HL-60/S4 treated with phorbol 12-myristate 13-acetate at 8.2 ng/mL for 4 days and 3 days (cell line): ENCODE results near the gene RNU1-1.
"Not testable (repeated sequence)": the region's sequence is repeated elsewhere in the genome, so short reads cannot be mapped to it uniquely, and the experiment has no call there.

Experiments used
- in situ Hi-C: fragments of 300-500 bp; cut with MboI; formaldehyde crosslinking; loops from 2 replicates; pipeline ENCODE4 v1.15.0; 2022; ENCODE audit warnings: low sequenced_read_pairs

The RNU1-1 gene

DNA sequence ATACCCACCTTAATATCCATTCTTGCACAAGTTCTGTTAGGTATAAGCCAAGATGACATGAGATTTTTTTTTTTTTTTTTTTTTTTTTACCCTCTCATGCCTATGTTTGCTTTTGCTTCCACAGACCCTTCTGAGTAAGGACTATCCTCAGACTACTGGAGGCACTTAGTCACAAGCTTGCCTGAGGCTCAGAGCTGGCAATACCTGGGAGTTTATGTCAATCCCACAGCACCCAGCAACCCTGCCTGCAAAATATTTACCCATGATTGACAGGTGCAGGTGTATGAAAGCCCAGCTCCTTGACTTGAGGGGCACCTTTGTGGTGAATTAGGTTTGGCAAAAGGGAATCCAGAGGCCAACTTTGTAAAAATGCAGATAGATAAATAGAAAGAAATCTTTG is 11.7 kb upstream of the RNU1-1 start:
- in situ Hi-C loops: not testable (repeated sequence)

GRCh38 chr1:16521679-16522078 is 7.6 kb upstream of the RNU1-1 start:
- in situ Hi-C loops: not testable (repeated sequence)

DNA sequence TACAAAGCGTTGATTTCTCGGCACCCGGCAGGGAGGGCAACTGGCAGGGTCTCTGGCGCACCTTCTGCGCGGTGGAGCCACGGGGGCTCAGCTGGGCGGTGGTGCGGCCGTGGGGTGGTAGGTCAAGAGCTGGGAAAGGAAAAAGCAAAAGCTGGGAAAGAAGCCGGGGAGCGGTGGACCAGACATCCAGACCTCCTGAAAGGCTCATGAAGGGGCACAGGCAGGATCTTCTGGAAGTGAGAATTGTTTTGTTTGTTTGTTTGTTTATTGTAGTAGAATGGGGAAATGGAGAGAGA is 7.2 kb upstream of the RNU1-1 start:
- in situ Hi-C loops: no loop called here

DNA sequence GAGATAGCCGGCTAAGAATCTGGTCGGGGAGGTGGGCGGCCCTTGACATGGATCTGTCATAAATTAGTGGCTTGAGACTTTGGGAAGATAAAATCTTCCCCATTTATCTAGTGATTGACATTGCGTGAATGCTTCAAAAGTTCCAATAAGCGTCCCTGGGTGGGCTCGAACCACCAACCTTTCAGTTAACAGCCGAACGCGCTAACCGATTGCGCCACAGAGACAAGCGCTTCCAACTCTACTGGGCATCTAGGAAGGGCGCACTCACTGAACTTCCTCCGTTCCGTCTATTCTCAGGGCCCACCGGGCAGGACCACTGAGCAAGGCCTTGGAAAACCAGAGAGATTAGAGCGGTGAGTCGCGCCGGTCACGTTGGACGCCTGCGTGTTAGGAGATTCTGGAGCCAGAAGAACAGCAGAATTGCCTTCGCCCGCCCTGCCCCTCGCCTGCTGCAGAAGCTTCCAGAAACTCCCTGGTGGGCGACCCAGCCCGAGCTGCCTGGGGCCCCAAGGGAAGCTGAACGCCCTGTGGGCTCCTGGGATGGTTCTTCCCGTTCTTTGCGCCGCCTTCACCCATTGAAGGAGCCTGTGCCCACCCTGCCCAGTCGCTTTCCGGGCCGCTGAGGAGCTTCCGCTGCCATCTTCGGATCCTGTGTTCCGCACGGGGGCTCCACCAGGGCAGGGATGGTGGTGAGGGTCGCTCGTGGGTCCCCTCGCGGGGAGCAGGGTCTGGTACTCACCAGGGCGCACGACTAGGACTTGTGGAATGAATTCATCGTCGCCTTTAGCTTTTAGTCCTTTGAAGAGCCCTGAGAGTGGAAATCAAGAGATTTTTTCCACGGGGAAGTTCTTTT is 6.6 kb upstream of the RNU1-1 start:
- in situ Hi-C loops: not testable (repeated sequence)

GRCh38 chr1:16519255-16519951 is 5.3 kb upstream of the RNU1-1 start:
- in situ Hi-C loops: not testable (repeated sequence)

GRCh38 chr1:16518913-16519254 is 4.8 kb upstream of the RNU1-1 start:
- in situ Hi-C loops: not testable (repeated sequence)

- in situ Hi-C loops: not testable (repeated sequence)
Measured at GRCh38 chr1:16516694-16517410, 2.8 kb upstream of the RNU1-1 start.

GRCh38 chr1:16513412-16514106 is 526 bp downstream of the RNU1-1 start:
- in situ Hi-C loops: not testable (repeated sequence)

- in situ Hi-C loops: not testable (repeated sequence)
Measured at GRCh38 chr1:16512624-16513411, 1.3 kb downstream of the RNU1-1 start.

- in situ Hi-C loops: not testable (repeated sequence)
Measured at GRCh38 chr1:16511926-16512325, 2.2 kb downstream of the RNU1-1 start.

DNA sequence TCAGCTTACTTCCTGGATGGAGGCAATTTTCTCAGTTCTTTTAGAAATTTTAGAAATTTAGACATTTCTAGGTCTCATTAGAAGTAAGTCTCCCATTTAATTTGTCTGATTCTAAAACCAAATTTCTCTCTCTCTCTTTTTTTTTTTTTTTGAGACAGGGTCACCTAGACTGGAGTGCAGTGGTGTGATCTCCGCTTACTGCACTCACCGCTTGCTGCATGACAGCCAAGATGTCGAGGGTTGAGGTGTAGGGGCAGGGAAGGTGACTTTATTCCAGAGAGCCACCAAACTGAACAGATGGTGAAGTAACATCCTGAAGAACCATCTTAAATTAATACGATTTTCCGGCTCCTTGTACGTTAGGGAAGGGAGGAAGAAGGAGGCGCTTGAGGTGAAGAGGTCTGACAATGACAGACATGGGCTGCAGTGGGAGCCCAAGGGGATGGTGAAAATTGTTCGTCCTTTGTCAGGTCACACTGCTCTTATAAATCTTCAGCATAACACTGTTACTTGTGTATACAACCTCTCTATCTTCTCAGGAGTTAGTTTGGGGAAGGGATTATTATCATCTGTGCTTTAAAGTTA is 5.1 kb downstream of the RNU1-1 start:
- in situ Hi-C loops: not testable (repeated sequence)

DNA sequence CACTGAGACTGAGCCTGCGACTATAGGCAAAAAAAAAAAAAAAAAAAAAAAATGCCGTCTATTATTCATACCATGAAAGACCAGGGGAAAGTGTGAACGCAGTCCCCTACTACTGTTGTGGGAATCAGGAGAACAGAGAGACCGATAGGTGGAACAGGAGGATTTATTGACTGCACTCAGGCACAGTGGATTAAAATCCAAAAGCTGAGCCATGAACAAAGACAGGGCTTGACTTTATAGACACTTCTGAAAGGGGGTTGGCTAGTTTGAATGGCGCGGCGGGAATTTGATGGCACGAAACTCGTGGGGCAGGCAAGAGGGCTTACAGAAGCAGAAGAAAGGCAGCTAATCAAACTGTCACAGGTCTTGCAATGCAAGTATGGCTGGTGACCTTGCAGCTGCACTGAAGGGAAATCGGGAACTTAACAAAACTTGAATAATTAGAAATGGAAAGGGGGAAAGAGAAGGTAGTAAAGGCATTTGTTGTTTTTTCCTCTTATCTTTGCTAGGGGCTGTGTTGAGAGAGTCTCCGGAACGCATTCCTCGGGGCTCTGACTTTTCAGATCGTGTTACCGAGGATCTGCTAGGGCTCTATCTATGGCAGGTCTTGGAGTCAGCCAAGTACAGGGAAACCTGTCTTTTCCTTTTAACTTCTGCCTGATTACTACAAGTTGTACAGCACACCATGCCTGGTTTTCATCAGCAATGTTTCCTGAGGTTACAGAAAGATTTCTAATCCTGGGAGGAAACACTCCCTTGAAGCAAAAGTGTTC is 7.5 kb downstream of the RNU1-1 start:
- in situ Hi-C loops: not testable (repeated sequence)

GRCh38 chr1:16505870-16506269 is 8.2 kb downstream of the RNU1-1 start:
- in situ Hi-C loops: not testable (repeated sequence)

DNA sequence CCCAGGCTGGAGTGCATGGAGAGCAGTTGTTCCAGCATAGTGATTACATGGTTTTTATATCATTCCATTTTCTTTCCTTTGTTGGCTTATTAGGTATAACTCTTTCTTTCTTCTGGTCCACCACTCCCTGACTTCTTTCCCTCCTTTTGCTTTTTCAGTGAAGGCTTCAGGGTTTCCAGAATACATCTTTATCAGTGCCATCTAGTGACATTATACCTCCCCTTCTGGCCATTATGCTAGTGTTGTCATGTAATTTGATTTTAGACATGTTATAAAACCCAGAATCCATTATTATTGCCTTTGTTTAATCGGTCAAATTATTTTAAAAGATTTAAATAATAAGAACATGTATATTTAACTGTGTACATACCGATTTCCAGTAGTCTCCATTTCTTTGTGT is 10.6 kb downstream of the RNU1-1 start:
- in situ Hi-C loops: no loop called here

DNA sequence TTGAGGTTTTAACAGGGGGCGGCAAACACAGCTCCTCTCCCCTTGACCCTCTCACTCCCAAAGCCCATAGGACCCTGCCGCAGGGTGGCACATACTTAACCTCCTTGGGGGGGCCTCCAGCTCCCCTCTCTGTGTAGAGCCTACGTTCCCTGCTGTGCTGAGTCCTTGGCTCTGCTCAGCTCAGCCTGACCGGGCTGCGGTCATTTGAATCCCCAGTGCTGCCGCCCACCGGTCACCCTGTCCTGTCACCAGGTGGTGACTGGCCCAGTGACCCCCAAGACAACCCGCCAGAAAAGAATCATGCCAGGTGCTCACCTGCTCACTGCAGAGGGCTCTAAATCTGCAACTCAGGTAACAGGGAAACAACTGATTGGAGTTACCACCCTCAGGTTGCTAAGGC is 12.6 kb downstream of the RNU1-1 start:
- in situ Hi-C loops: not testable (repeated sequence)

DNA sequence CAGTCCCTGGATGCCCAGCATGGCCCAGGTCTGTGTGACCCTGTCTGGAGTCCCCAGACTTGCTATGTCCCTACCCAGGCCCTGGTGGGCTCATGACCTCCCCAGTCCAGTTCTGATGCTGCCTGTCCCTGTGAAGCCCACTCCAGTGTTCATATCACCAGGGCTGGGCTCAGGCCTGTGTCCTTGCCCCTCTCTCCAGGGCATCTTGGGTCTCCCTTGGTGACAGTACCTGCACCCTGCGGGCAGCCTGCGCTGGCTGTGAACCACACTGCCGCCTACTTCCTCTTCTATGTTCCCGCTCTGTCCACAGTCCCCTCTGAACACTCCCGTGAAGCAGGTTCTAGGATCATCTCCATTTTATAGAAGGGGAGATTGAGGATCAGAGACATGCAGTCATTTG is 13.1 kb downstream of the RNU1-1 start:
- in situ Hi-C loops: not testable (repeated sequence)

- in situ Hi-C loops: not testable (repeated sequence)
Measured at GRCh38 chr1:16500466-16500865, 13.6 kb downstream of the RNU1-1 start.

DNA sequence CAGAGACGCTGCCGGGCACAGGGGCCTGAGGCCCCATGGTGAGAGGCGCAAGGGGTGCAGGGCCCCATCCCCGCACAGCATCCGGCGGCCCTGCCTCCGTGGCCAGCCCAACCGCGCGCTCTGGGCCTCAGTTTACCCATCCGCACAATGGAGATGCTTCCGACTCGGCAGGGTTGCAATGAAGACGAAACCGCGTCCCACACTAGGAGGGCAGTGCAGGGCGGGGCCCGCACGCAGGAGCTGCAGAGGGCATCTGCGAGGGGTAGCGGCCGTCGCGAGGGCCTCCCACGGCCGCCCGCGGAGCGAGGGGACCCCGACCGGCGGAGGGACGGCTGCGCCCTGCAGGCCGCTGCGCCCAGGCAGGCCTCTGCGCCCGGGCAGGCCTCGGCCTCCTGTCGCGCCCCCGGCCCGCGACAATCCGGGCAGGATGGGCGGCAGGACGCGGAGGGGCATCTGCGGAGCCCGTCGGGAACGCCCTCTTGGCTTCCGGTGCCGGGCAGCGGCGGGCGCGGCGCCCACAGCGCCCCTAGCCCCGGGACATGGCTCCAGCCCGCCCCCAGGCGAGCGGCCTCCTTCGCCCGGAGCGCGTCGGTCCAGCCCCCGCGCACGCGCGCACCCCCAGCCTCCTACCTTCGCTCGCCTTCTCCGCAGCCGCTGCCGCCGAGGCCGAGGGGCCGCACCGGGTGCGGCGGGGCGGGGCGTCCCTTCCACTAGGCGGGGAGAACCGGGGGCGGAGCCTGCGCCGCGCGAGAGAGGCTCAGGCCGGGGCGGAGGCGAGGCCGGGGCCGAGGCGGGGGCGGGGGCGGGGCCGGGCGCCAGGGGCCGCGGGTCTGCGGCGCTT is 15.3 kb downstream of the RNU1-1 start:
- in situ Hi-C loops: no loop called here
